HEK293T (cell line): ENCODE results near the gene ABR.
"Not testable (repeated sequence)": the region's sequence is repeated elsewhere in the genome, so short reads cannot be mapped to it uniquely, and the experiment has no call there.

Experiments
- CTCF ChIA-PET: fragments of 350-600 bp; formaldehyde crosslinking; extraction: SDS; loops from one replicate; lab custom pipeline; 2021; ENCODE audit warnings: antibody characterized with exemption, inconsistent platforms; lab: Yijun Ruan, JAX
- POLR2A ChIA-PET: fragments of 350-600 bp; formaldehyde crosslinking; extraction: SDS; loops from one replicate; lab custom pipeline; 2020; ENCODE audit warnings: antibody characterized with exemption, inconsistent platforms; lab: Yijun Ruan, JAX
- DNase-seq: peaks from one replicate; pipeline ENCODE4 v3.0.0; 2012; ENCODE audit warnings: mixed read lengths; ENCODE audit errors: extremely low spot score
- ARNT ChIP-seq: fragments of 450-650 bp; IDR thresholded peaks from 2 replicates; pipeline ENCODE4 v1.6.1; 2017; ENCODE audit warnings: mild to moderate bottlenecking
- BHLHE40 ChIP-seq: fragments of 450-650 bp; IDR thresholded peaks from 2 replicates; pipeline ENCODE4 v1.6.1; 2016; ENCODE audit warnings: mild to moderate bottlenecking, moderate library complexity, borderline replicate concordance
- CTBP1 ChIP-seq: fragments of 450-650 bp; IDR thresholded peaks from 2 replicates; pipeline ENCODE4 v1.6.1; 2016; ENCODE audit warnings: borderline replicate concordance
- ELF4 ChIP-seq: fragments of 450-650 bp; IDR thresholded peaks from 2 replicates; pipeline ENCODE4 v1.6.1; 2017; ENCODE audit warnings: antibody characterized with exemption
- FOXA1 ChIP-seq: fragments of 450-650 bp; IDR thresholded peaks from 2 replicates; pipeline ENCODE4 v1.6.1; 2016; ENCODE audit warnings: mild to moderate bottlenecking
- FOXK2 ChIP-seq: fragments of 450-650 bp; IDR thresholded peaks from 2 replicates; pipeline ENCODE4 v1.6.1; 2016; ENCODE audit warnings: mild to moderate bottlenecking
- FOXM1 ChIP-seq: fragments of 450-650 bp; IDR thresholded peaks from 2 replicates; pipeline ENCODE4 v1.6.1; 2017; ENCODE audit warnings: mild to moderate bottlenecking, borderline replicate concordance
- HDGF ChIP-seq: fragments of 450-650 bp; IDR thresholded peaks from 2 replicates; pipeline ENCODE4 v1.6.1; 2017; ENCODE audit warnings: antibody characterized with exemption, borderline replicate concordance
- L3MBTL2 ChIP-seq: fragments of 450-650 bp; conservative IDR thresholded peaks from 2 replicates; pipeline ENCODE4 v1.6.1; 2016; ENCODE audit warnings: mild to moderate bottlenecking
- LEF1 ChIP-seq: fragments of 450-650 bp; IDR thresholded peaks from 2 replicates; pipeline ENCODE4 v1.6.1; 2017; ENCODE audit warnings: mild to moderate bottlenecking, borderline replicate concordance
- NFRKB ChIP-seq: fragments of 450-650 bp; IDR thresholded peaks from 2 replicates; pipeline ENCODE4 v1.6.1; 2016; ENCODE audit warnings: mild to moderate bottlenecking, moderate library complexity
- PKNOX1 ChIP-seq: fragments of 450-650 bp; IDR thresholded peaks from 2 replicates; pipeline ENCODE4 v1.6.1; 2016
- SP1 ChIP-seq: fragments of 450-650 bp; IDR thresholded peaks from 2 replicates; pipeline ENCODE4 v1.6.1; 2017
- SUZ12 ChIP-seq: fragments of 450-650 bp; IDR thresholded peaks from 2 replicates; pipeline ENCODE4 v1.6.1; 2016; ENCODE audit warnings: mild to moderate bottlenecking
- TARDBP ChIP-seq: fragments of 450-650 bp; IDR thresholded peaks from 2 replicates; pipeline ENCODE4 v1.6.1; 2016
- ZNF384 ChIP-seq: fragments of 450-650 bp; IDR thresholded peaks from 2 replicates; pipeline ENCODE4 v1.6.1; 2016

Gene ABR

DNA sequence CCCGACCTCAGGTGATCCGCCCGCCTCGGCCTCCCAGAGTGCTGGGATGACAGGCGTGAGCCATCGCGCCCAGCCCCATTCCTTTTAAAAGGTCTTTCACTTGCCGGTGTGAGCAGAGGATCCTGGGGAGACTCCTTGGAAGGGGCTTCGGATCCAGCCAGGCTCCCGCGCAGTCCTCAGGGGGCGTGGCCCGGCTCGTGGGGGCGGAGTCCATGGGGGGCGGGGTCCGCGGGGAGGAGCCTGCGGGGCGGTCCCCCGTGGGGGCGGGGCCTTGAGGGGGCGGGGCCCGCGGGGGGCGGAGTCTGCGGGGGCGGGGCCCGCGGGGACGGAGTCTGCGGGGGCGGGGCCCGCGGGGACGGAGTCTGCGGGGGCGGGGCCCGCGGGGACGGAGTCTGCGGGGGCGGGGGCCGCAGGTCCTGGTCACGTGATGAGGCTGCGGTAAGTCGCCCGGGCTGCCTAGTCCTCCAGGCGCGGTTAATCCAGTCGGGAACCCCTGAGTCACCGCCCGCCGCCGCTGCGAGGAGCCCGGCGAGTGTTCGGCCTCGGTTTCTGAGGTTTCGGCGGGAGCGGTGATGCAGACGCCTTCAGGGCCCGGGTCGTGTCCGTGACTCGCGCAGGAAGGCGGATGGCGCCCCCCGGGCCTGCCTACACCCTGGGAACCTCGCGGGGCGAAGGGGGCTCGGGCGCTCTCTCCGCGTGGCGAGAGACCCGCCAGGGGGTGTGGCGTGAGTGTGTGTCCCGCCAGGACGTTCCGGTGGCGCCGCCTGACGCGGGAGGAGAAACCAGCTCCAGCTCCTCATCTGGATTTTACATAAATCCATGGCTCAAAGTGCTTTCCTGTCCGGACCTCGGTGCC is 23.6 kb upstream of the ABR start:
- no peak for TF ChIP-seq TARDBP
- no peak for TF ChIP-seq FOXK2
- TF ChIP-seq L3MBTL2 = peak; percentile 69
- no peak for TF ChIP-seq ELF4
- ChIA-PET CTCF (interaction anchor here (1.0 kb wide), 1 partner anchor 148 kb away, joined by 3 read pairs; no protein-coding TSS in a partner anchor), POLR2A (no interaction called here)
- peak; percentile 96 for DNase-seq

- POLR2A ChIA-PET = no interaction called here
- no peak for DNase-seq
- no peak for TF ChIP-seq ELF4
- TF ChIP-seq ZNF384 = no peak
- no peak for TF ChIP-seq L3MBTL2
- TF ChIP-seq TARDBP = no peak
- TF ChIP-seq CTBP1 = no peak
- no peak for TF ChIP-seq PKNOX1
- TF ChIP-seq FOXK2 = no peak
- no peak for TF ChIP-seq BHLHE40
- no peak for TF ChIP-seq ARNT
- no peak for TF ChIP-seq NFRKB
- no peak for TF ChIP-seq SUZ12
- TF ChIP-seq HDGF = no peak
- CTCF ChIA-PET = interaction anchor here (0.8 kb wide), 1 partner anchor 15 kb away, joined by 3 read pairs; no protein-coding TSS in a partner anchor
These were observed 22.5 kb upstream of the ABR start for GRCh38 chr17:1202291-1202690.

DNA sequence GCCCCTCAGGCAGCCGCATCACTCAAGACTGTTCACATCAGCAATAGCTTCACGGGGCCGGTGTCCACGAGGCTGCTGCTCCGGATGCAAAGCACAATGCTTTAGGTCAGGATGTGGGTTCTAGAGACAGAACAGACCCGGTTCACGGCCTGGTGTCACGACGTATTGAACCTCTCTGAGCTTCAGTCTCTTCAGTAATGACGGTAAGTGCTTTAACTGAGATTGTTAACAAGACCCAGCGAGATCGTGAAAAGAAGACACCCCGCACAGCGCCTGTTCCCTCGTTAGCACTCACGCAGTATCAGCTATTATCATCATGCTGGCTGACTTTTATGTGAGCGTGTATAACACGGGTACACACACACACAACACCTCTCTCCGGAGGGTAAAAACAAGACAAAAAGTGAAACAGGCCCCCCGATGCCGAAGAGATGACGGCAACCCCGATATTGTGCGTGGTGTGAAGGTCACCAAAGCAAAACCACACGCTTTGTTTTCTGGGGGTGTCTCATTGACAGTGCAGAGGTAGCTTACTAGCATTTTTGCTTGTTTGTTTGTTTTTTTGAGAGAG is 21.4 kb upstream of the ABR start:
- CTCF ChIA-PET = interaction anchor here (1.9 kb wide), 1 partner anchor 14 kb away, joined by 5 read pairs; no protein-coding TSS in a partner anchor
- no peak for DNase-seq
- POLR2A ChIA-PET = no interaction called here
- TF ChIP-seq L3MBTL2 (no peak), FOXK2 (no peak), NFRKB (no peak), TARDBP (no peak), ELF4 (no peak), ZNF384 (no peak), LEF1 (no peak), SUZ12 (no peak), FOXM1 (no peak), CTBP1 (no peak), FOXA1 (no peak), HDGF (no peak), BHLHE40 (no peak), ARNT (no peak), SP1 (no peak)

DNA sequence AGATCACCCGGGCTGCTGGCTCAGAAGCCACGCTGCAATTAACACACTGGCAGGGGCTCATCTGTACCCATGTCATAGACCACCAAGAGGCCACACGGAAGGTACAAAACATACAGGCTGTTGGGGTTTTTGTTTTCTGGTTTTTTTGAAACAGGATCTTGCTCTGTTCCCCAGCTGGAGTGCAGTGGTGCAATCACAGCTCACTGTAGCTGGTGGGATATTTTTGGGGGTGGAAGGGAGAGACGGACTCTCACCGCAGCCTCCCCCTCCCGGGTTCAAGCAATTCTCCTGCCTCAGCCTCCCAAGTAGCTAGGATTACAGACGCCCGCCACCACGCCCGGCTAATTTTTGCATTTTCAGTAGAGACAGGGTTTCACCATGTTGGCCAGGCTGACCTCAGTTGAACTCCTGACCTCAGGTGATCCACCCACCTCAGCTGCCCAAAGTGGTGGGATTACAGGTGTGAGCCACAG is 19.5 kb upstream of the ABR start:
- POLR2A ChIA-PET, DNase-seq: not testable (repeated sequence)
- CTCF ChIA-PET = interaction anchor here (1.5 kb wide), 1 partner anchor 141 kb away, joined by 3 read pairs; no protein-coding TSS in a partner anchor

DNA sequence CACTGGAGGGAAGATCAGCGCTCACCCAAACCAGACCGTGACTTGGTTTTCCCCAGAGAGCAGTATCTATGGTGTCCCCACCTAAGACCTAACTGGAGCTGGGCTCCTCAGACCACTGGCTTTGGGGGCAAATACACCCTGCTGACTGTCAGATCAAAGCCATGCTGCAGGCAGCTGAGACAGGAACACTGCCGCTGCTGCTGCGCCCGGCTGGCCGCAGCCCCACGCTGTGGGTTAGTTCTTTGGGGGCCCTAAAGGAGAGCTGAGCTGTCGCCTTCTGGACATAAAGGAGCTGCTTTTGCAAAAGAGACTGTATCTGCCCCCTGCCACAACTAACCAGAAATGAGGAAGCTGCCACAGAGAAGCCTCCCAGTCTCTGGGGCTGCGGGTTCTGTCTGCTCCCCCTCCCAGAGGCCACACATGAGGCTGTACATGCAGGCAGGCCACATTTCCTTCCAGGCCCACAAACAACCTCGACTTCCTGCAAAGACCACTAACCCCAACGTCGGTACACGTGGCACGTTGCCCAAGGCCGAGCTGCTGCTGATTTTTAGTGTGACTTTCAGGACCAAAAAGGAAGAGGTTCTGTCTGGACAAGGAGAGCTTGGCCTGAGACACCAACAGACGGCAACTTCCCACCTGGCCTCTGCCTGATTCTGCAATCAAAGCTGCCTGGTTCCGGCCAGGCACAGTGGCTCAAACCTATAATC is 18.2 kb upstream of the ABR start:
- CTCF ChIA-PET = interaction anchor here (1.2 to 3.0 kb wide), 2 partner anchors 10 to 12 kb away, joined by 3 to 18 read pairs; no protein-coding TSS in a partner anchor
- POLR2A ChIA-PET = no interaction called here
- TF ChIP-seq CTBP1 (no peak), NFRKB (no peak), HDGF (no peak), TARDBP (no peak), LEF1 (no peak), BHLHE40 (no peak), SP1 (no peak), SUZ12 (no peak), FOXK2 (no peak), ELF4 (no peak), ARNT (no peak), FOXM1 (no peak), FOXA1 (no peak), ZNF384 (no peak), L3MBTL2 (no peak)
- no peak for DNase-seq

DNA sequence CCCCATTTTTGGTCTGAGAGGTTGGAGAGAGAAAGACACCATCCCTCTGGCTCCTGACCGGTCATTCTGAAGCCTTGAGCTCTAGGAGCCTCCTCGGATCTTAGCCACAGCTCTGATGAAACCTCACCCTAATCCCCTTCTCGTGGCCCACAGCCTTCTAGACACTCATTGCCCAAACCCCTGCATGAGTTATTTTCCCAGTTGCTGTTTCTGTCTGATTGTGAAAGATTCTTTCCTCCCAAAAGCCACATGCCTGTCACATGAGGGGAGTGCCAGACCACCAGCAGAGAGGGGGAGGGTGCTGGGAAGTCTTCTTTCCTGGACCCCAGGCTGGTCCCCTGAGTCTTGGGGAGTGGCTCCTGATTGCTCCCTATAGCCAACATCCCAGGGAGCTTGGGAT is 17.6 kb upstream of the ABR start:
- ChIA-PET POLR2A (no interaction called here), CTCF (interaction anchor here (3.0 kb wide), 1 partner anchor 10 kb away, joined by 18 read pairs; no protein-coding TSS in a partner anchor)
- DNase-seq = no peak
- TF ChIP-seq NFRKB = no peak
- no peak for TF ChIP-seq LEF1
- no peak for TF ChIP-seq FOXM1
- TF ChIP-seq SUZ12 = no peak

DNA sequence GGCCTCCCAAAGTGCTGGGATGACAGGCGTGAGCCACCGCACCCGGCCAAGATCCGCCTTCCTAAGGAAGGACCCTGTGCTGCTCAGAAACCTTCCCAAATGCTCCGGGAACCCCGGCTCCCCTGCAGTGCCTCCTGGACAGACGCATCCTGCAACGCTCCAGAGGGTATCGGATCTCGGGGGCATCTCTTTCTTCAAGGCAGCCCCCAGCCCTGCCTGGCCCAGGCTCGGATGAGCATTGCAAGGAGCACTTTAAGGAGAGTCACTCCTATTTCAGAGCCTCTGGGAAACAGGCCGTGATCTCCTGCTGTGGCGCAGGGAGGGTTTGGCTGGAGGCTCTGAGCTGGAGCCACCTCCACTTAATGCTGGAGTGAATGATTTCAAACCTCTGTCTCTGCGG is 17.2 kb upstream of the ABR start:
- POLR2A ChIA-PET = no interaction called here

More for the DNA sequence above, 17.2 kb upstream of the ABR start:
- DNase-seq = no peak
- CTCF ChIA-PET = interaction anchor here (3.0 kb wide), 1 partner anchor 9 kb away, joined by 18 read pairs; no protein-coding TSS in a partner anchor
- TF ChIP-seq NFRKB (no peak), CTBP1 (no peak), SP1 (no peak), TARDBP (no peak), FOXM1 (no peak), PKNOX1 (no peak), LEF1 (no peak), FOXK2 (no peak), FOXA1 (no peak), ZNF384 (no peak), L3MBTL2 (no peak), ELF4 (no peak), SUZ12 (no peak), BHLHE40 (no peak), HDGF (no peak)
